Neural cell (in vitro differentiated cells): ENCODE results near the gene SLC50A1.
A peak's percentile ranks its signal among the peaks of the same experiment; 100 is the strongest.

ENCODE experiments used
- EZH2 ChIP-seq: fragments of 200-600, 300-800 bp; shearing (Covaris generic), sonication (generic); IDR thresholded peaks from 2 replicates; pipeline ENCODE4 v1.6.1; 2014; ENCODE audit warnings: antibody characterized with exemption, low read length, borderline replicate concordance, mild to moderate bottlenecking; ENCODE audit not compliant: insufficient read depth, poor library complexity, severe bottlenecking
- MXI1 ChIP-seq: fragments of 450-650 bp; conservative IDR thresholded peaks from 2 replicates; pipeline ENCODE4 v1.6.1; 2014; ENCODE audit warnings: antibody characterized with exemption, mild to moderate bottlenecking; ENCODE audit not compliant: poor library complexity, severe bottlenecking
- REST ChIP-seq: IDR thresholded peaks from 2 replicates; pipeline ENCODE4 v1.6.1; 2012; ENCODE audit warnings: borderline replicate concordance
- TF ChIP-seq, protein P1 (sequence below): fragments of 450-650 bp; IDR thresholded peaks from 2 replicates; pipeline ENCODE4 v1.5.1; 2014; ENCODE audit warnings: antibody characterized with exemption, mild to moderate bottlenecking, moderate library complexity; ENCODE audit not compliant: poor library complexity, severe bottlenecking

- TF ChIP-seq MXI1 (peak; percentile 43), REST (no peak), EZH2 (no peak)
- TF ChIP-seq, protein P1, sequence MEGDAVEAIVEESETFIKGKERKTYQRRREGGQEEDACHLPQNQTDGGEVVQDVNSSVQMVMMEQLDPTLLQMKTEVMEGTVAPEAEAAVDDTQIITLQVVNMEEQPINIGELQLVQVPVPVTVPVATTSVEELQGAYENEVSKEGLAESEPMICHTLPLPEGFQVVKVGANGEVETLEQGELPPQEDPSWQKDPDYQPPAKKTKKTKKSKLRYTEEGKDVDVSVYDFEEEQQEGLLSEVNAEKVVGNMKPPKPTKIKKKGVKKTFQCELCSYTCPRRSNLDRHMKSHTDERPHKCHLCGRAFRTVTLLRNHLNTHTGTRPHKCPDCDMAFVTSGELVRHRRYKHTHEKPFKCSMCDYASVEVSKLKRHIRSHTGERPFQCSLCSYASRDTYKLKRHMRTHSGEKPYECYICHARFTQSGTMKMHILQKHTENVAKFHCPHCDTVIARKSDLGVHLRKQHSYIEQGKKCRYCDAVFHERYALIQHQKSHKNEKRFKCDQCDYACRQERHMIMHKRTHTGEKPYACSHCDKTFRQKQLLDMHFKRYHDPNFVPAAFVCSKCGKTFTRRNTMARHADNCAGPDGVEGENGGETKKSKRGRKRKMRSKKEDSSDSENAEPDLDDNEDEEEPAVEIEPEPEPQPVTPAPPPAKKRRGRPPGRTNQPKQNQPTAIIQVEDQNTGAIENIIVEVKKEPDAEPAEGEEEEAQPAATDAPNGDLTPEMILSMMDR = peak; percentile 90
Observed at GRCh38 chr1:155176544-155177071, 41.0 kb downstream of the SLC50A1 start.
